Smooth muscle cell (in vitro differentiated cells): ENCODE results near the gene TMEM182. TPM values are rescaled to one million over a fixed set of nuclear protein-coding genes. Genes with fewer than 3 reads are reported as not detected.
A peak's percentile ranks its signal among the peaks of the same experiment; 100 is the strongest.

Experiments used
- DNase-seq: peaks from one replicate; lab custom pipeline; 2025; ENCODE audit not compliant: unreplicated experiment; lab: John Stamatoyannopoulos, UW
- H2AFZ ChIP-seq: fragments of 200-600 bp; sonication (generic); 2 replicates; pipeline ENCODE4 v1.6.0; 2016; ENCODE audit warnings: antibody characterized with exemption, low read depth, mild to moderate bottlenecking
- H3F3A ChIP-seq: fragments of 200-600 bp; sonication (generic); 2 replicates; pipeline ENCODE4 v1.6.0; 2017; ENCODE audit warnings: antibody characterized with exemption, low read depth
- H3K27ac ChIP-seq: fragments of 200-600 bp; sonication (generic); 2 replicates; pipeline ENCODE4 v1.5.1; 2016; ENCODE audit warnings: low read depth, mild to moderate bottlenecking
- H3K27me3 ChIP-seq: fragments of 200-600 bp; sonication (generic); 2 replicates; pipeline ENCODE4 v1.6.1; 2016; ENCODE audit warnings: low read depth, mild to moderate bottlenecking
- H3K36me3 ChIP-seq: fragments of 200-600 bp; sonication (generic); 2 replicates; pipeline ENCODE4 v1.5.1; 2016; ENCODE audit warnings: low read depth
- H3K4me1 ChIP-seq: fragments of 200-600 bp; sonication (generic); 2 replicates; pipeline ENCODE4 v1.5.1; 2016; ENCODE audit warnings: low read depth
- H3K4me2 ChIP-seq: fragments of 200-600 bp; sonication (generic); 2 replicates; pipeline ENCODE4 v1.6.0; 2016; ENCODE audit warnings: mild to moderate bottlenecking
- H3K4me3 ChIP-seq: fragments of 200-600 bp; sonication (generic); 2 replicates; pipeline ENCODE4 v1.5.1; 2016; ENCODE audit warnings: mild to moderate bottlenecking
- H3K79me2 ChIP-seq: fragments of 200-600 bp; sonication (generic); 2 replicates; pipeline ENCODE4 v1.6.0; 2016; ENCODE audit warnings: low read depth, mild to moderate bottlenecking
- H3K9ac ChIP-seq: fragments of 200-600 bp; sonication (generic); 2 replicates; pipeline ENCODE4 v1.6.0; 2016; ENCODE audit warnings: low read depth
- H3K9me3 ChIP-seq: fragments of 200-600 bp; sonication (generic); replicated peaks from 2 replicates; pipeline ENCODE4 v1.5.1; 2016; ENCODE audit warnings: low read depth
- H4K20me1 ChIP-seq: fragments of 200-600 bp; sonication (generic); 2 replicates; pipeline ENCODE4 v1.6.0; 2016; ENCODE audit warnings: low read depth
- WGBS: methylation state at CpG from one replicate; pipeline ENCODE4 v1.1.7; 2016; ENCODE audit warnings: low lambda C conversion rate; 5-methylcytosine and 5-hydroxymethylcytosine counted together
- polyA plus RNA-seq: library from polyadenylated mRNA; unstranded; fragments of >200 nt; fragmentation: Nextera tagmentation; extraction: Ambion mirVana; gene quantifications from 2 replicates; pipeline ENCODE4 v1.2.1, GENCODE V29; 2016
- total RNA-seq: library from RNA; depleted of rRNA; stranded (reverse); fragments of >200 nt; gene quantifications from 2 replicates; pipeline ENCODE4 v1.2.3, GENCODE V29; 2014
- TF ChIP-seq, protein P1 (sequence below): fragments of 200-600 bp; sonication (generic); IDR thresholded peaks from 2 replicates; pipeline ENCODE4 v1.5.1; 2017; ENCODE audit warnings: borderline replicate concordance, mild to moderate bottlenecking, antibody characterized with exemption; ENCODE audit not compliant: insufficient read depth, poor library complexity, severe bottlenecking

The TMEM182 gene
- total and polyA plus RNA-seq, 2 experiments from 2014 or later: 4.0 to 12.3 TPM

- no peaks in the 10 kb centered on the region for H4K20me1 ChIP-seq
- TF ChIP-seq, protein P1, sequence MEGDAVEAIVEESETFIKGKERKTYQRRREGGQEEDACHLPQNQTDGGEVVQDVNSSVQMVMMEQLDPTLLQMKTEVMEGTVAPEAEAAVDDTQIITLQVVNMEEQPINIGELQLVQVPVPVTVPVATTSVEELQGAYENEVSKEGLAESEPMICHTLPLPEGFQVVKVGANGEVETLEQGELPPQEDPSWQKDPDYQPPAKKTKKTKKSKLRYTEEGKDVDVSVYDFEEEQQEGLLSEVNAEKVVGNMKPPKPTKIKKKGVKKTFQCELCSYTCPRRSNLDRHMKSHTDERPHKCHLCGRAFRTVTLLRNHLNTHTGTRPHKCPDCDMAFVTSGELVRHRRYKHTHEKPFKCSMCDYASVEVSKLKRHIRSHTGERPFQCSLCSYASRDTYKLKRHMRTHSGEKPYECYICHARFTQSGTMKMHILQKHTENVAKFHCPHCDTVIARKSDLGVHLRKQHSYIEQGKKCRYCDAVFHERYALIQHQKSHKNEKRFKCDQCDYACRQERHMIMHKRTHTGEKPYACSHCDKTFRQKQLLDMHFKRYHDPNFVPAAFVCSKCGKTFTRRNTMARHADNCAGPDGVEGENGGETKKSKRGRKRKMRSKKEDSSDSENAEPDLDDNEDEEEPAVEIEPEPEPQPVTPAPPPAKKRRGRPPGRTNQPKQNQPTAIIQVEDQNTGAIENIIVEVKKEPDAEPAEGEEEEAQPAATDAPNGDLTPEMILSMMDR: no peak
- no peaks in the 10 kb centered on the region for H3K27me3 ChIP-seq
- H3K4me3 ChIP-seq: no peak overlapping the region
- H3K4me2 ChIP-seq: no peak overlapping the region
- no peaks in the 10 kb centered on the region for H3F3A ChIP-seq
- no peak overlapping the region for H3K27ac ChIP-seq
- no peaks in the 10 kb centered on the region for H3K4me1 ChIP-seq
- H3K9me3 ChIP-seq: no peaks in the 10 kb centered on the region
- H3K9ac ChIP-seq: no peak overlapping the region
- no peak for DNase-seq
- H2AFZ ChIP-seq: no peak overlapping the region
- H3K36me3 ChIP-seq: no peaks in the 10 kb centered on the region
- H3K79me2 ChIP-seq: no peaks in the 10 kb centered on the region
- 79% methylated on average over 9 of the region's 9 CpGs for WGBS
Observed at GRCh38 chr2:102809291-102810189, 47.7 kb downstream of the TMEM182 start.

DNA sequence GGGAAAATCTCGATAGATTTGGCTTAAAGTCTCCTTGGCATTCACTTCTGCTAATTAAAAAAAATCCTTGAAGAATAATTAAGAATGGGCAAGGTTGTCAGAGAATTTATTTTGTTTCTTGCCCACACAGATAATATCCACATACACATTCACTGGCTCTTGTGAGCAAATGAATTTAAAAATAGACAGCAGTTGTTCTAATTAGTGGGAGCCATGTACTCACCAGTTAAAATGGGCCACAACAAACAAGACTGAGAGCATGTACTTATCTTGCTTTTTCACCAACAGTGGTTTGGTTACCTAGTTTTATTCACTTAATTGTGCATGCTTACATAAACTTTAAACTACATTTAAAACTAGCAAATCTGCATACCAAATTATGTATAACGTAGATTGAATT lies 53.5 kb downstream of the TMEM182 start:
- H2AFZ ChIP-seq: no peak overlapping the region
- no peaks in the 10 kb centered on the region for H3K9me3 ChIP-seq
- H3K27me3 ChIP-seq: no peaks in the 10 kb centered on the region
- H4K20me1 ChIP-seq: no peaks in the 10 kb centered on the region
- no peak for DNase-seq
- no peaks in the 10 kb centered on the region for H3K4me1 ChIP-seq
- no peaks in the 10 kb centered on the region for H3F3A ChIP-seq
- H3K36me3 ChIP-seq: no peaks in the 10 kb centered on the region
- H3K4me3 ChIP-seq: no peak overlapping the region
- TF ChIP-seq, protein P1: no peak
- no peak overlapping the region for H3K27ac ChIP-seq
- WGBS: 89% methylated on average over 2 of the region's 2 CpGs
- no peaks in the 10 kb centered on the region for H3K79me2 ChIP-seq
- no peak overlapping the region for H3K4me2 ChIP-seq
- H3K9ac ChIP-seq: no peak overlapping the region

- Histone ChIP-seq H3K4me3 (no peak overlapping the region), H4K20me1 (no peaks in the 10 kb centered on the region), H3K9me3 (no peaks in the 10 kb centered on the region), H3K27me3 (no peaks in the 10 kb centered on the region), H3K27ac (no peak overlapping the region), H3K4me1 (peaks cover 6% of the 10 kb centered on the region), H3K4me2 (peak overlapping the region; percentile 67), H3K79me2 (no peaks in the 10 kb centered on the region), H3F3A (no peaks in the 10 kb centered on the region), H2AFZ (peak overlapping the region; percentile 45), H3K36me3 (no peaks in the 10 kb centered on the region), H3K9ac (no peak overlapping the region)
- TF ChIP-seq, protein P1: no peak
- DNase-seq: no peak
- WGBS: 20% methylated on average over 5 of the region's 5 CpGs
Observed at GRCh38 chr2:102826904-102827303, 65.1 kb downstream of the TMEM182 start.
